ENCODE data around the gene MOV10.

- TF ChIP-seq, protein P1, sequence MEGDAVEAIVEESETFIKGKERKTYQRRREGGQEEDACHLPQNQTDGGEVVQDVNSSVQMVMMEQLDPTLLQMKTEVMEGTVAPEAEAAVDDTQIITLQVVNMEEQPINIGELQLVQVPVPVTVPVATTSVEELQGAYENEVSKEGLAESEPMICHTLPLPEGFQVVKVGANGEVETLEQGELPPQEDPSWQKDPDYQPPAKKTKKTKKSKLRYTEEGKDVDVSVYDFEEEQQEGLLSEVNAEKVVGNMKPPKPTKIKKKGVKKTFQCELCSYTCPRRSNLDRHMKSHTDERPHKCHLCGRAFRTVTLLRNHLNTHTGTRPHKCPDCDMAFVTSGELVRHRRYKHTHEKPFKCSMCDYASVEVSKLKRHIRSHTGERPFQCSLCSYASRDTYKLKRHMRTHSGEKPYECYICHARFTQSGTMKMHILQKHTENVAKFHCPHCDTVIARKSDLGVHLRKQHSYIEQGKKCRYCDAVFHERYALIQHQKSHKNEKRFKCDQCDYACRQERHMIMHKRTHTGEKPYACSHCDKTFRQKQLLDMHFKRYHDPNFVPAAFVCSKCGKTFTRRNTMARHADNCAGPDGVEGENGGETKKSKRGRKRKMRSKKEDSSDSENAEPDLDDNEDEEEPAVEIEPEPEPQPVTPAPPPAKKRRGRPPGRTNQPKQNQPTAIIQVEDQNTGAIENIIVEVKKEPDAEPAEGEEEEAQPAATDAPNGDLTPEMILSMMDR (IDR thresholded peaks at IDR 0.05) = no peak
- no peak for TF ChIP-seq POLR2A (IDR thresholded peaks at IDR 0.05)
These were observed 4.1 kb downstream of the MOV10 start for GRCh38 chr1:112678605-112679004.
